HG02763 (cell line): ENCODE data around the gene IER2.

ENCODE experiments used
- ATAC-seq: cut with Tn5 transposase; IDR thresholded peaks from one replicate; pipeline ENCODE4 v1.9.1; 2021; ENCODE audit warnings: mild to moderate bottlenecking, moderate library complexity; ENCODE audit not compliant: unreplicated experiment

Gene IER2

DNA sequence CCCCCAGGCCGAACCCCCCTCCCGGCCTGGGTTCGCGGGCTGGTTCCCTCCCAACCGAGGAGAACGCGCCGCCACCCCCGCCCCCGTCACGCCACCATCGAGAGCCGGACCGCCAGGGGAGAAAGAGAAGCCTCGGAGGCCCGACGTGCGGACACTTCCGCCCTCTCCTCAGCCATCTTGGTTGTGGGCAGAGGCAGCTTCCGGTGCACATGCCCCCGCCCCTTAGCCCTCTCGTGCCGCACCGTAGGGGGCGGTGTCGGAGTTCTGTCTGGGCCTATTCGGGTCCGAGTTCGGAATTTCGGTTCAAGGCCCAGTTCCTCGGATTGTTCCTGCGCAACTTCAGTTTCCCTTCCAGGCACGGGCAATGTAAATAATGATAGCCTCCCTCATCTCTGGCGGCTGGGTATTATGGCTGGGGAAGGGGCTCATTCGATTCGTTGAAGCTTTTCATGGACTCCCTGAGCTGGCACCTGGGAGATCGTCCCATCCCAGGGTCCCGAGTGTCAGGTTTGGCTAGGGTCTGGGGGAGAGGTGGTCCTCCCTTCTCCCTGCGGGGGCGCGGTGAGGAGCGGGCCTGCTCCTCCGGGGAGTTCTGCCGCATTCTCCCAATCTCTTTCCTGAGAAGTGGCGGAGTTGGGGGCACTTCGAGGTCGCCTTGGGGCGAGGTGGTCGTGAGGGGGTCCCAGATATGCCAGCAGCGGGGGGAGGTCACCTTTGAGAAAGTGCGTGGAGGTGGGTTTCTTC, at the start of gene IER2, which contains the start of gene STX10:
IER2 (plus strand) TSS at position 225 of the 744 bp plus-strand sequence. CDS start 2,776 bp downstream, outside the sequence.
STX10 (minus strand) TSS at position 189 of the 744 bp plus-strand sequence. CDS start 202 bp downstream, outside the sequence.
- peak; percentile 34 for ATAC-seq

GRCh38 chr19:13100841-13101589, 49.2 kb upstream of the IER2 start:
- ATAC-seq: no peak

- no peak for ATAC-seq
Measured at GRCh38 chr19:13101590-13102415, 48.4 kb upstream of the IER2 start.

GRCh38 chr19:13102416-13102665, 47.9 kb upstream of the IER2 start:
- no peak for ATAC-seq

GRCh38 chr19:13102666-13103580, 47.3 kb upstream of the IER2 start, which contains the start of gene LYL1:
Gene LYL1 (minus strand): TSS chr19:13102858. CDS start chr19:13101171, 1,687 bp downstream.
- peak; percentile 36 for ATAC-seq

DNA sequence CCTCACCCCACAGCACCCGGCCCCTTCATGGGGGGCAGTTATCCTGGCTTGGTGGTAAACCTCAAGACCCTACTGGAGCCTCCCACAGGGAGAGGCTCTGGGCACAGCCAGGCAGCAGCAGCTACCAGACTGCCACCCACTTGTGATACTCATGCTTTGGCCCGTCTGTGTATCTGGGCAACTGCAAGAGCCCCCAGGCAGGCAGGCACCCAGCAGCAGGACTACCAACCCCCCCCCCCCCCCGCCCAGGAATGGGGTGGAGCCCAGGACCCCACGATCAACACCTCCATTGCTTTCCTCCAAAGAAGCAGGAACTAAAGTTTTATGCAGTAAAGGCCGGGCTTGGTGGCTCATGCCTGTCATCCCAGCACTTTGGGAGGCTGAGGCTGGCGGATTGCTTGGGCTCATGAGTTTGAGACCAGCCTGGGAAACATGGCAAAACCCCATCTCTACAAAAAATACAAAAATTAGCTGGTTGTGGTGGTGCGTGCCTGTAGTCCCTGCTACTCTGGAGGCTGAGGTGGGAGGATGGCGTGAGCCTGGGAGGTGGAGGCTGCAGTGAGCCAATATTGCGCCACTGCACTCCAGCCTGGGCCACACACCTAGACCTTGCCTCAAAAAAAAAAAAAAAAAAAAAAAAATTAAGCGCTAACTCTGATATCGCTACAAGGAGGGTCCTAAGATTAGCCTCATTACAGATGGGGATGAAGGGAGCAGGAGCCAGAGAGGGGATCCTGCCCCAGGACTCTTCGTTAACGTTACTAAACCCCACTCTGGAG, 46.4 kb upstream of the IER2 start:
- no peak for ATAC-seq

- ATAC-seq: peak; percentile 42
Measured at GRCh38 chr19:13104360-13104847, 45.8 kb upstream of the IER2 start.

DNA sequence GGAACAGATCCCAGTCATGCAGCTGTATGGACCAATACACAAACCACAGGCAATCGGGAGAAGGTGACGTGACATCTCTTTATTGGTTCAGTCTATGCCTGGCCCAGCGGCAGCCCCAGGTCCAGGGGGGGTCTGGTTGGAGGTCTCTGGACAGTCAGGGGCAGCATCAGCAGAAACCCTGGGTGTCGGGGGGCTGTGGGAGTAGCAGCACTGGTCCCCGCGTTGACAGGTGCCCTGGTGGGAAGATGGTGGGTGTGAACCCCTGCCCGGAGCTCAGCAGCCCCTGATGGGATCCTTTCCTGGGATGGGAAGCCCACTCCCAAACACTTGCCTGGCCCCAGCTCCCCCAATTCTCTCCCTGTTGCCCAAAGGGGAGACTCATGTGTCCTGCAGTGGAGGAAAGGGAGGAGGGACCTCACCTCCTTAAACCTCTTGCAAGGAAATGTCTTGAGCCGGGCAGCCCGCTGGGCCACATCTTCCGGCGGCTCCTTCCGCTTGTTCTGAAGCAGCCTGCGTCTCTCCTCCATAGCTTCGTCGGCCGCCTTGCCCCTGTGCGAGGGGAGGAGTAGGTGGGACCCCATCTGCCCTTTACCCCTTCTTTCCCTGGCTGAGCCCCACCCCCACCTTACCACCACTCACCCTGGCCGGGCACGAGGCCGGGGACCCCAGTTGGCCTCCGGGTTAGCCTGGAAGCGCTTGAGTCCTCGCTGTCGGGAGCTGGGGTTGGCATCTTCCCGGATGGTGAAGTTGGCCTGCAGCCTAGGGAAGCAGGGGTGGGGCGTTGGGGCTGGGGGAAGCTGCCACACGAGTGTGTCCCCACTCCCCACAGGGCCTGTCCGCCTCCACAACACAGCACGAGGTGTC, 45.1 kb upstream of the IER2 start:
- peak; percentile 3 for ATAC-seq

GRCh38 chr19:13109361-13110098, 40.7 kb upstream of the IER2 start:
- ATAC-seq: no peak

- ATAC-seq: no peak
Measured at GRCh38 chr19:13110099-13110610, 40.1 kb upstream of the IER2 start.

DNA sequence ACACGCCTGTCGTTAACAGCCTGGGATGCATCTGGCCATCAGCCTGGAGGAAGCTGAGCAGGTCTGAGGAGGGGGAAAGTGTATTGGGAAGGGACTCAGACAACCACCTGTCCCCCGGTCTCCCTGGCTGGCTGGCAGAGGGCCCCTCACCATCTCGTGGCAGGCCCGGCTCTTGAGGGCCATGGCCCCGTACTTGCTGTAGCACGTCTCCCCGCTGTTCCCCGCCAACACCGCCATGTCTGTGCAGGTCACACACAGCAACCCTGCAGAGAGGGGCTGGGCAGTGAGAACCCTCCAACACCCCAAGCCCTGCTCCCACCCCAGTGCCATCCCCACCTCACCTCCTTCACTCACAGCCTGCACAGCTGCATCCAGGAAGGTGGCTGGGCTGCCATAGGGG, 37.7 kb upstream of the IER2 start:
- no peak for ATAC-seq

GRCh38 chr19:13115936-13116281, 34.3 kb upstream of the IER2 start:
- ATAC-seq: no peak

GRCh38 chr19:13116282-13117175, 33.7 kb upstream of the IER2 start, which contains the start of gene TRMT1:
Gene TRMT1 (minus strand): TSS chr19:13116740. CDS start chr19:13116399, 341 bp downstream.
- peak; percentile 41 for ATAC-seq

- no peak for ATAC-seq
Measured at GRCh38 chr19:13117176-13117771, 32.9 kb upstream of the IER2 start.

- ATAC-seq: peak; percentile 53
Measured at GRCh38 chr19:13117772-13118423, 32.3 kb upstream of the IER2 start, which contains the start of gene NACC1. Gene NACC1 (plus strand): TSS chr19:13118264. CDS start chr19:13135208, 16,944 bp downstream.
